Lower lobe of right lung (tissue), 2 donors: ENCODE measurements around the gene KCTD15. TPM values are rescaled to one million over a fixed set of nuclear protein-coding genes. Genes with fewer than 3 reads are reported as not detected.

ENCODE experiments used
- ATAC-seq, 2 donors: fragments of 200-7000 bp; cut with Tn5 transposase; one replicate each; pipeline ENCODE4 v1.9.1; 2020 to 2022; ENCODE audit warnings: mild to moderate bottlenecking in 2 of 2, moderate library complexity in 2 of 2
- DNase-seq: peaks from one replicate; pipeline ENCODE4 v3.0.0-alpha.2; 2020
- H3K27ac ChIP-seq: fragments of 200-600 bp; one replicate; pipeline ENCODE4 v1.8.0; 2022
- H3K27me3 ChIP-seq: fragments of 200-600 bp; one replicate; pipeline ENCODE4 v1.8.0; 2022; ENCODE audit warnings: low read depth
- H3K36me3 ChIP-seq: fragments of 200-600 bp; one replicate; pipeline ENCODE4 v1.8.0; 2022; ENCODE audit warnings: mild to moderate bottlenecking
- H3K4me1 ChIP-seq: fragments of 200-600 bp; one replicate; pipeline ENCODE4 v1.8.0; 2022
- H3K4me3 ChIP-seq: fragments of 200-600 bp; one replicate; pipeline ENCODE4 v1.8.0; 2022; ENCODE audit warnings: mild to moderate bottlenecking
- H3K9me3 ChIP-seq: fragments of 200-600 bp; one replicate; pipeline ENCODE4 v1.8.0; 2022
- CTCF ChIP-seq: fragments of 200-600 bp; IDR thresholded peaks from one replicate; pipeline ENCODE4 v1.8.0; 2022; ENCODE audit warnings: antibody characterized with exemption, mild to moderate bottlenecking
- intact Hi-C: fragments of 100-400 bp; cut with DNase I; formaldehyde crosslinking; loops from one replicate; pipeline ENCODE4 v1.11.0; 2022
- total RNA-seq: library from RNA; stranded (reverse); fragmentation: NEBNext Ultra II Directional; extraction: Animal tissue kit (Norgen Biotek cat#: 25700); gene quantifications from one replicate; pipeline ENCODE4 v1.2.1, GENCODE V29; 2021
- donor health status: DM: no; HTN: yes; CAD: no; lungs with severe emphysema.

Gene KCTD15
- total RNA-seq, 1 donor from 2014 or later, result 27.0 TPM

- intact Hi-C loops, result no loop called here
- Histone ChIP-seq H3K27ac (no peak overlapping the region), H3K36me3 (no peaks in the 10 kb centered on the region), H3K27me3 (no peaks in the 10 kb centered on the region), H3K4me1 (peaks cover 8% of the 10 kb centered on the region), H3K9me3 (no peaks in the 10 kb centered on the region), H3K4me3 (no peak overlapping the region)
- TF ChIP-seq CTCF, result no peak
- DNase-seq (no peak), ATAC-seq (no peak)
Observed at GRCh38 chr19:33825556-33825955, 28.9 kb downstream of the KCTD15 start.

- Histone ChIP-seq H3K27me3 (no peaks in the 10 kb centered on the region), H3K4me1 (no peaks in the 10 kb centered on the region), H3K27ac (no peak overlapping the region), H3K9me3 (no peaks in the 10 kb centered on the region), H3K4me3 (no peak overlapping the region), H3K36me3 (no peaks in the 10 kb centered on the region)
- intact Hi-C loops, result no loop called here
- ATAC-seq (no peak), DNase-seq (no peak)
- TF ChIP-seq CTCF, result no peak
Observed at GRCh38 chr19:33826521-33826920, 29.9 kb downstream of the KCTD15 start.

- ATAC-seq (no peak), DNase-seq (no peak)
- Histone ChIP-seq H3K27me3 (no peaks in the 10 kb centered on the region), H3K4me1 (no peaks in the 10 kb centered on the region), H3K27ac (no peak overlapping the region), H3K4me3 (no peak overlapping the region), H3K36me3 (no peaks in the 10 kb centered on the region), H3K9me3 (no peaks in the 10 kb centered on the region)
- intact Hi-C loops, result no loop called here
- TF ChIP-seq CTCF, result no peak
Observed at GRCh38 chr19:33828266-33829075, 31.8 kb downstream of the KCTD15 start.

GRCh38 chr19:33830264-33830663 lies 33.6 kb downstream of the KCTD15 start:
- H3K27me3 ChIP-seq, result no peaks in the 10 kb centered on the region
- TF ChIP-seq CTCF, result no peak
- H3K36me3 ChIP-seq, result no peaks in the 10 kb centered on the region
- no peaks in the 10 kb centered on the region for H3K9me3 ChIP-seq
- ATAC-seq (no peak), DNase-seq (no peak)
- no peak overlapping the region for H3K4me3 ChIP-seq
- no peak overlapping the region for H3K27ac ChIP-seq
- intact Hi-C loops, result no loop called here
- H3K4me1 ChIP-seq, result no peaks in the 10 kb centered on the region

GRCh38 chr19:33831825-33832224 lies 35.2 kb downstream of the KCTD15 start:
- H3K9me3 ChIP-seq, result no peaks in the 10 kb centered on the region
- DNase-seq, result no peak
- H3K27me3 ChIP-seq, result no peaks in the 10 kb centered on the region
- no peaks in the 10 kb centered on the region for H3K36me3 ChIP-seq
- H3K27ac ChIP-seq, result no peak overlapping the region
- no peak for TF ChIP-seq CTCF
- H3K4me3 ChIP-seq, result no peak overlapping the region
- ATAC-seq, result no peak
- intact Hi-C loops, result no loop called here
- H3K4me1 ChIP-seq, result no peaks in the 10 kb centered on the region
